GM19397 (cell line): ENCODE results near the gene TAB2.

ENCODE experiments used
- ATAC-seq: cut with Tn5 transposase; IDR thresholded peaks from one replicate; pipeline ENCODE4 v1.9.1; 2021; ENCODE audit warnings: mild to moderate bottlenecking, moderate library complexity; ENCODE audit not compliant: unreplicated experiment

Gene TAB2, protein sequence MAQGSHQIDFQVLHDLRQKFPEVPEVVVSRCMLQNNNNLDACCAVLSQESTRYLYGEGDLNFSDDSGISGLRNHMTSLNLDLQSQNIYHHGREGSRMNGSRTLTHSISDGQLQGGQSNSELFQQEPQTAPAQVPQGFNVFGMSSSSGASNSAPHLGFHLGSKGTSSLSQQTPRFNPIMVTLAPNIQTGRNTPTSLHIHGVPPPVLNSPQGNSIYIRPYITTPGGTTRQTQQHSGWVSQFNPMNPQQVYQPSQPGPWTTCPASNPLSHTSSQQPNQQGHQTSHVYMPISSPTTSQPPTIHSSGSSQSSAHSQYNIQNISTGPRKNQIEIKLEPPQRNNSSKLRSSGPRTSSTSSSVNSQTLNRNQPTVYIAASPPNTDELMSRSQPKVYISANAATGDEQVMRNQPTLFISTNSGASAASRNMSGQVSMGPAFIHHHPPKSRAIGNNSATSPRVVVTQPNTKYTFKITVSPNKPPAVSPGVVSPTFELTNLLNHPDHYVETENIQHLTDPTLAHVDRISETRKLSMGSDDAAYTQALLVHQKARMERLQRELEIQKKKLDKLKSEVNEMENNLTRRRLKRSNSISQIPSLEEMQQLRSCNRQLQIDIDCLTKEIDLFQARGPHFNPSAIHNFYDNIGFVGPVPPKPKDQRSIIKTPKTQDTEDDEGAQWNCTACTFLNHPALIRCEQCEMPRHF

DNA sequence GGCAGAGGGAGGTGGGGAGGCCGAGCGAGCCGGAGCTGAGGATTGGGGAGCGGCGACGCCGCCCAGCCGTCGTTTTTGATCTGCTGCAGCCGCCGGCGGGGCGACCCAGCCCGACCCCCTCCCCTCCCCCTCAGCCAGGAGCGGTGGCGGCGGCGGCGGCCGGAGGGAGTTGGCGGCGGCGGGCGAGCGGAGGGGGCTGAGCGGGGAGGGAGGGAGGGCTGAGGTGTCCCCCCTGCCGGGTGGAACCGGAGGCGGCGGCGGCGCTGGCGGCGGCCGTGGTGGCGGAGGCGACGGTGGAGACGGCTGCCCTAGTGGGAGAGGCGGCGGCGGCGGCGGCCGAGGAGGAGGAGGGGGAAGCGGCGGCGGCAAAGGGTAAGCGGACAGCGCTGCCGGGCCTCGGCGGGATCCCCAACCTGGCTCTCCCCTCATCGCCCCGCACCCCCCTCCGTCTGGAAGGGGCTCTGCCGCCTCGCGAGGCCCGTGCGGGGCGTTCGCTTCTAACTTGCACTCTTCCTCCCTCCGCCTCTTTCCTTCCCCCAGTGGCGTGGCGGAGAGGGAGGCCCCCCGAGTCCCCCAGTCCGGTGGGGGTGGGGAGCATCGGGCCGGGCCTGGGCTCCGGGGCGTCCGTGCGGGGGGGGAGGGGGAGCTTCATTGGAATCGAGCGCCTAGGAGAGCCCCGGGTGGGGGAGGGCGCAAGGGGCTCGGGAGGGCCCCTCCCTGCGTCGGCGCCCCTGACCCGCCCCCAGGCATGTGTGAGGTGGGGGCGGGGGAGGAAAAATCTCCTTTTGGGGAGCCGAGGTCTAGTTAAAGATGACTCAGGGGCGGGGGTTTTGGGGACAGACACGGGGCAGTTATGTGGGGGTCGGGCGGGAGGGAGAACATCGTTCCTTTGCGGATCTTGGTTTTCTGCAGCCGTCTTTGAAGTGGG is at the start of gene TAB2:
Gene TAB2 (plus strand): TSS at position 69 of the 928 bp plus-strand sequence. CDS start 52,286 bp downstream, outside the sequence.
- peak; percentile 40 for ATAC-seq

DNA sequence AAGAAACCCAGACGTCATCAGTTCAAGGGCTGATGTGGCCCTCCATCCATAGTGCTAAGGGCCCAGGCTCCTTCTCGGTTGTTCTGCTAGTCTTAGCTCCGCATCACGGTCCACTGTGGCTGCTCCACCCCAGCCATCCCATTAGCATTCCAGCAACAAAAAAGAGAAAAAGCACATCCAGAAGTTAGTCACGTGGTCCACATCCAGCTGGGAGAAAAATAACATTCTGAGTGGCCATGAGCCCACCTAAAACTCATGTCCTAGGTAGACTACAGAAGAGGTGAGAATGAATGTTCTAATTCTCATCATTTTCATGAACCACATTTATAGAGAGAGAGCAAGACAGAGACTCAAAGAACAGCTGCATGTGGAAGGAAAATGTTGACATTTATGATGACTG is 49.4 kb upstream of the TAB2 start:
- no peak for ATAC-seq

DNA sequence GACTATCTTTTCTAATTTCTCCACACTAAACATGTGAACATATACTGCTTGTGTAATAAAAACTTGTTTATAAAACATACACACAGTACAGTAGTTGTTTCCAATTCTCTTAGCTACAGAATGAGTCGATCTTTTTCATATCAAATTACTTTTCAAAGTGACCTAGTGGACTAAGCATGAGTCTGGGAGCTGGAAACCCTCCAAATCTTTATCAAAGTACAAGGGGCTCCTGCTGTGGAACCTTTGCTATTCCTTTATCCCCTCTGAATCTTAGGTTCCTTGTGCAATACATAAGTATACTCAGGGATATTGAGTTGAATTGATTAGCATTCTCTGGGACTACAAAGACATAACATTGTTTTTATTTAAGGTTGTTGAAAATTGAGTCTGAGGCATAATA is 48.7 kb upstream of the TAB2 start:
- no peak for ATAC-seq

DNA sequence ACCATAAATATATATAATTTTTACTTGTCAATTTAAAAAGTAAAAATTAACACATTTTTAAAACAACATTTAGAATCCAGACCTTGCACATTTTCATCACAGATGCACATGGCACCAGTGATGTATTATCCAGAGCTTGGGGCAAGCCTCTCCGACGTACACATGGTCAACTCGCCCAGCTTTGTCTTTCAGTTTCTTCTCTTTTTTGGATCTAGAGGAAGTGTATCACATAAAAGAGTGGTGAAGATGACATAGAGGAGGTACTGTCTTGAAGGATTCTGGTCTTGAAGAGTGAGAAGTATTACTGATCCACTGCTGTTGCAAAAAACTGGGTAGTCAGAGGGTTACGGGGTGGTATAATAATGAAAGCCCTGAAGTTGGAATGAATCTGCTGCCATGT is 46.9 kb upstream of the TAB2 start:
- ATAC-seq: no peak

DNA sequence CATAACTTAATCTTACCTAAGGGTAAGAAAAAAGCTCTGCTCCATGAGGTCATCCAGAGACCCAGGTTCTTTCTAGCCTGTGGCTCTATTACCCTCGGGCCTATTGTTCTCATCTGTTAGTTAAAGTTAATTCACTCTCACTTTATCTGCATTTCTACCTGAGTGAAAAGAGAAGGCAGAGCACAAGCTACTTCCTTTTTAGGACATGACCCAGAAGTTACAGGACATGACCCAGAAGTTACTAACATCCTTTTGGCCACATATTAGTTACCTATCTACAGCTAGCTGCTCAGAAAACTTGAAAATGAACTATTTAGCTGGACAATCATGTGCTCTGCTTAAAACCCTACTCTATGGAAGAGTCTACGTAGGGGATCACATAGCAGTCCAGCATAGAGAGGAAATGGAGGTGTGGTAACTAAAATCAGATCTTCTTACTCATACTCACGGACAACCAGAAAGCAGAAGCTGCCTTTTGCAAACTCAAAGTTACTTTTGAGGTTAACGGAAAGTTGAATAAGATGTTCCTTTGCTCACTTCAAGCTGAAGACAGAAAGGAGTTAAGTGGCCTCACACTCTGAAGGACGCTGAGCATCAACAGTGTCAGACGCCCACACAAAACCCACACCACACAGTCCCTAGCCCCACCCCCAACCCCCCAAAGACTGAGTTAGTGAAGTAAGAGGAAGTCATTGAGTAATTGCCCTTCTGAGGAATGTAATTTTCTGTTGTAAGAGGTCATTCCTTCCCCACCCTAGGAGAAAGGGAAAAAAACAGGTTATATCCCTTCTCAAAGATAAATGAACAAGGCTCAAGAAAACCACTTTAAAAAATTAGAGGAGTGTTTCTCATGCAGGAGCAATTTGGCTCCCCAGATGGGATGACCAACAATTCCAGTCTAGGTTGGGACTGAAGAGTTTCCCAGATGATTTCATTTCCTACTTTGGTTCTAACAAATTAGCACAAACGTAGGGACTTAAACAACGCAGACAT is 45.9 kb upstream of the TAB2 start:
- ATAC-seq: peak; percentile 51

DNA sequence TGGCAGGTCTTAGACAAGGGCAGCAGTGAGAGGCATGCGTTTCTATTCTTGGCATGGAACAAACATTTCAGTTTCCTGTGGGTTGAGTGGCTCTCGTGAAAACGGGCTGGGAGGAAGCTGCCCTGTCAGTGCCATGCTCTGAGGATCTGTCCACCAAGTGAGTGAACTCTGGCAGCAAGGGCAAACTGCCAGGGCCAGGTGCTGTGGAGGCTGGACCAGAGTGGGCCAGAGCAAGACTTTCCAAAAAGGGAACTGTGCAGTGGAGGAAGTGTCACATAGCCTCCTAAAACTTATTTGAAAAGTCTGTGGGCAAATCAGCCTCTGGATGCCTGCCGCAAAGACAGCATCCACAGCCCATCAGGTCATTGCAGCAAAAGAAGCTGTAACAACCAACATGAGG is 44.2 kb upstream of the TAB2 start:
- no peak for ATAC-seq

DNA sequence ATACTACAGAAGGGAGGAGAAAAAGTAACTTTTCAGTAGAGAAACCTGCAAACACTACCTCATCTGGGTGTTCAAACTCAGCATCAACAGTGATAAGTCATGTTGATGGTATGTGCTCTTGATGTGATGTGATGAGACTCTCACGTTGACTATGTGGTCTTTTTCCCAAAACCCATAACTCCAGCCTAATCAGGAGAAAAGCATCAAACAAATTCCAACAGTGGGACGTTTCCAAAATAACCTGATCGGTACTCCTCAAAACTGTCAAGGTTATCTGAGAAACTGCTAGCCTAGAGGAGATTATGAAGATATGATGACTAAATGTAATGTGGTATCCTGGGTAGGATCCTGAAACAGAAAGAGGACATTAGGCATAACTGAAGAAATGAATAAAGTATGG is 41.9 kb upstream of the TAB2 start:
- no peak for ATAC-seq

DNA sequence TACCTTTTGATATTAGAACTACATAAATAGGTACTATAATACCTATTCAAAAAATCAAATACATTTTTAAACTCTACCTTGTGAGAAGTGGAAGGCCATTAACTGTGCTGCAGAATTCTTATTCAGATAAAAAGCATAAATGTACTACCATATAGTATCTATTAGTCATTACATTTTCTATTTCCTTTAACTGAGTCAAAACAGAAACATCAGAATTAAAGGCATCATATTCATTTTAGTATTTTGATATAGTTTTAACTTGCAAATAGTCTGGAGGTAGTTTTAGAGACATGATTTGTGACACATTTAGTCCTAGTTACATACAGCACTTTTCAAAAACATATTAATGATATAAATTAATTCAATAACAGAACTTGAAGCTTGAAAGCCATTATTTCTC is 39.9 kb upstream of the TAB2 start:
- no peak for ATAC-seq

DNA sequence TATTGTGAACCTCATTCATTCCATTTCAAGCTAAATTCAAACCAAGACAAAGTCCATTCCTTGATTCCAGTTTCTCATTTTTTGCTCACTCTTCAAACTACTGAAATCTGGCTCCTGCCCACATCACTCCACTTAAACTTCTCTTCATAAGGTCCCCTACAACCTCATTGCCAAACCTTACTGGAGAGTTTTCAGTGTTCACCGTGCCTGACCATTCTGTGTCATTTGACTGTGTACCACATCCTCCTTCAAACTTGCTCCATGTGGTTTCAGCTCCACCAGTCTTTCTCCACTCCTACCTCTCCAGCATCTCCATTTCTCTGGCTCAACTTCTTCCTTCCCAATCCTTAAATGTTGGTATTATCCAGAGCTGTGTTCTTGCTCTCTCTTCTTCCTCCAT is 38.5 kb upstream of the TAB2 start:
- ATAC-seq: no peak

DNA sequence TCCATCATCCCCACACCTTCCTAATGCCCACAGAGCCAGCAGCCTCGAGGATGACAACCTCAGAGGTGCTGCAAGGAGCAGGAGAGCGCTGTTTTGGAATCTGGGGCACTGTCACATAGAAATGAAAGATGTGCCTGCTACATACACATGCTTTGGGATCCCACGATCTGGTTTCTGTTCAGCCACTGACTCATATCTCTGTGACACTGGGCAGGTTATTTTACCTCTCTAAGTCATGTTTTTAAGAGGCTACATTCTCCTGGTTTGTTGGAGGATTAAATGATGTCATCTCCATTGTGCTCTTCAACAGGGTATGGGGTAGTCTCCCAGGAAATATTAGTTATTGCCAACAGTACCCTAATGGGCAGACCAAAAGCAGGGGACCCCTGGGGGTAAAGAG is 32.6 kb upstream of the TAB2 start:
- no peak for ATAC-seq

DNA sequence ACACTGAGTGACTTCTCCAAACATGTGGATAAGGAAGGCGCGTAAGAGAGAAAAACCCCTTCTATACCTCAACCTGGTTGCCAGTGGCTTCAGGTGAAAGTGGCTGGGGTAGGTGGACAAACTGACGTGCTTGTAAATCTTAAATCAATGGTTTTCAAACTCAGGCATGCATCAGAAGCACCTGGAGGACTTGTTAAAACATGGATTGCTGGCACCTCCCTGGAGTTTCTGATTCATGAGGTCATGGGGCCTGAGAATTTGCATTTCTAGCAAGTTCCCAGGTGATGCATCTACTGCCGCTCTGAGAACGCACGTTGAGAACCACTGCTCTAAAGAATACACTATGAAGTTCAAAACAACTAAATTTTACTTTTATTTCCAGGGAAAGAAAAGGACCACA is 31.9 kb upstream of the TAB2 start:
- no peak for ATAC-seq

DNA sequence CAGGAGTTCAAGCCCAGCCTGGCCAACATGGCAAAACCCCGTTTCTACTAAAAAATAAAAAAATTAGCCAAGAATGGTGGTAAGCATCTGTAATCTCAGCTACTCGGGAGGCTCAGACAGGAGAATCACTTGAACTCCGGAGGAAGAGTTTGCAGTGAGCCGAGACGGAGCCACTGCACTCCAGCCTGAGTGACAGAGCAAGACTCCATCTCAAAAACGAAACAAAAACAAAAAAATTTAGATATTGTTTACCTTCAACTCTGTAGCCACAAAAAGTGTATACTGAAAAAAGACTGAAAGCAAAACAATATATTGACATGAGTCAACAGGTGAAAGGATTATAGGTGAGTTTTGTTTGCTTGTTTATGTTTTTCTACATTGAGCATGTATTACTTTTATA is 30.6 kb upstream of the TAB2 start:
- no peak for ATAC-seq

DNA sequence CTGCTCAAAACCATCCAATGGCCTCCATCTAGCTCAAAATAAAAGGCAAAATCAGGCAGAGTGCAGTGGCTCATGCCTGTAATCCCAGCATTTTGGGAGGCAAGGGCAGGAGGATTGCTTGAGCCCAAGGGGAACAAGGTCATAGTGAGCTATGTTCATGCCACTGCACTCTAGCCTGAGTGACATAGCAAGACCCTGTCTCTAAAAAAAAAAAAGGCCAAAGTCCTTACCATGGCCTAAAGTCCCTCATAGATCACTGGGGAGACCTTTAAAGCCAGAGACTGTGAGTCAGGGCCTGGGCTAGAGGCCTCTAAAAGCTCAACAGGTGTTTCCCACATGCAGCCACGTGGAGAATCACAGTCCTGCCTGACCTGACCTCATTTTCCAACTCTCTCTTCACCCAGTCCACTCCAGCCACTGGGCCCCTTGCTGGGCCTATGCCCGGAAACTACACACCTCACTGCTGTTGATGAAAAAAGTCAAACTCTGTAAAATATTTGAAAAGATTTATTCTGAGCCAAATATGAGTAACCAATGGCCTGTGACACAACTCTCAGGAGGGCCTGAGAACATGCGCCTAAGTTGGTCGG is 28.2 kb upstream of the TAB2 start:
- ATAC-seq: no peak

DNA sequence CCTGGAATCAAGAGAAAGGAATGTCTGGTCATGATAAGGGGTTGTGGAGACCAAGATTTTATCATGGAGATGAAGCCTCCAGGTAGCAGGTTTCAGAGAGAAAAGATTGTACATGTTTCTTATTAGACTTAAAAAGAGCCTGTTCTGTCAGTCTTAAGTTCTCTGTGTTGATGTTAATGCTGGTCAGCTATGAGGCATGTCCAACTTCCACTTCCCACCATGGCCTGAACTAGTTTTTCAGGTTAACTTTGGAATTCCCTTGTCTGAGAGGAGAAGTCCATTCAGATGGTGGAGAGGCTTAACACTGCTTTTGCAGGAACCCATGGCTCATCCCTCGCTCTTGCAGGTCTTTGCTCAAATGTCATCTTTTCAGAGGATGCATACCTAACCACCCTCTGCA is 27.5 kb upstream of the TAB2 start:
- ATAC-seq: no peak

DNA sequence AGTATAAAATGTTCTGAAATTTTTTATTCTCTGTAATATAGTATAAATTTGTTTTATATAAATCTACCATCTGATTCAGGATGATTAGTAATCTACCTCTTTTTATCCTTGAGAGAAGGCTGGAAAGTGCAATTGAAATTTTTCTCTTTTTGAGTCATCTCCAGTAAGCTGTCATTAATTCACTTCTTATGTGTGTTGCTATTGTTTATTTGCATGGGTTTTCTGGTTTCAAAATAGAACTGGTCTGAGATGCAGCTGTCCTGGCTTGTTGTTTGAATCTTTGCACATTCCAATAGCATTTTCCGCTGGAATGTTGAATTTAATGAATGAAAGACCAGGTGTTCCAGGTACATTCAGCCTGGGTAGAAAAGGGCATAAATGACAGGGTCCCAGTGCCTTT is 24.3 kb upstream of the TAB2 start:
- ATAC-seq: no peak

DNA sequence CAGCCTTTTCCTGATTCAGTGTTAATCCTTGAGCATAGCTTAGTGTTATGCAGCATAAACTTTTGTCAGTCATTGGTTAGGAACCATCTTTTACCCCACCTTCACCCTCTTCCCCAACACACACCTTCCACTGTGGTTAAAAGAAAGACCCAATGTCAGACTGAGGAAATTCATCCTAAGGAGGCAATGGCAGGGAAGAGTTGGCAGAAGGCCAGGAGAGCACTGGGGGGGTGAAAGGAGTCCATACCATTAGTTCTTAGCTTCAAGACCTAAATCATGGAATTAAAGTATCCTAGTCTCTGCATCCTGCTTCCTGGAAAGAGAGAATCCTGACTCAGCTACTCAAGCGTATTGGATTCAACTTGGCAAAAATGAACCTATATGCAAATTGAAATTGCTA is 16.9 kb upstream of the TAB2 start:
- no peak for ATAC-seq

DNA sequence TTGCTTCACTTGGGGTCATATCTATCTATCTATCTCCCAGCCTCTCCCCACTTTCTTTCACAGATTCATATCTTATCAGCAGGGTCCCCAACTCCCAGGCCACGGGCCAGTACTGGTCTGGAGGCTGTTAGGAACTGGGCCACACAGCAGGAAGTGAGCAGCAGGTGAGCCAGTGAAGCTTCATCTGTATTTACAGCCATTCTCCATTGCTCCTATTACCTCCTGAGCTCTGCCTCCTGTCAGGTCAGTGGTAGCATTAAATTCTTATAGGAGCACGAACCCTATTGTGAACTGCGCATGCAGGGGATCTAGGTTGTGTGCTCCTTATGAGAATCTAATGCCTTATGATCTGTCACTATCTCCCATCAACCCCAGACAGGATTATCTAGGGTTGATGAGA is 14.8 kb upstream of the TAB2 start:
- no peak for ATAC-seq

DNA sequence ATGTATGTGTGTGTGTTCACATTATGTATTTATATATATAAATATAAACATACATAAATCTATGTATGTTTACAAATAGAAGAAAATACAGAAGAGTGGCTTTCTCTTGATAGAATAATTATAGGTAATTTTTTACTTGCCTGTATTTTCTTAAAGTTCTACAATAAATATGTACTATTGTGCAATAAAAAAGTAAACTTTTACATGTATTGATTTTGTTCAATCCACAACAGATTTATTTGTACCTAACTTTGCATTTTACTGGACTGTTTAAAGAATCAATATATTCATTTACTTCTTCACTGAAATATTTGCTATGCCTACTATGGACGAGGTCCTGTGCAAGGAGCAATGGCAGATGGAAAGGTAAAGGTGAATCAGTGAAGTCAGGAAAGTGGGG is 14.0 kb upstream of the TAB2 start:
- no peak for ATAC-seq

DNA sequence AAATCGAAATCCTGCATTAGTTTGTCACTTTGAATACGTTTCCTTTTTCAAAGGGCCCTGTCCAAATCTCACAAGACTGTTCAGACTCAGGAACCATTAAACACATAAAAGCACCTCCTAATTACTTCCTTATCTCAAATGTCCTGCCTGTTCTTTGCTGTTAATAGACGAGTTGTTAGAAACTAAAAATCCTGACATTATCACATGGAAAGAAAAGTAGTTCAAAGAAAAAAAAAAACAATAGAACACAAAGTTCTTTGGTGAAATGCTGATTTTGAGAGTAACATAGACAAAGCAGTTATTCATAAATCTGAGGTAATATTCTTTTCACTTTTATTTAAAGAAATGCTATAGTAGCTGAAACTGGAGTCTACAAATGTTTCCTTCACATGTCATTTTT is 12.1 kb upstream of the TAB2 start:
- no peak for ATAC-seq

DNA sequence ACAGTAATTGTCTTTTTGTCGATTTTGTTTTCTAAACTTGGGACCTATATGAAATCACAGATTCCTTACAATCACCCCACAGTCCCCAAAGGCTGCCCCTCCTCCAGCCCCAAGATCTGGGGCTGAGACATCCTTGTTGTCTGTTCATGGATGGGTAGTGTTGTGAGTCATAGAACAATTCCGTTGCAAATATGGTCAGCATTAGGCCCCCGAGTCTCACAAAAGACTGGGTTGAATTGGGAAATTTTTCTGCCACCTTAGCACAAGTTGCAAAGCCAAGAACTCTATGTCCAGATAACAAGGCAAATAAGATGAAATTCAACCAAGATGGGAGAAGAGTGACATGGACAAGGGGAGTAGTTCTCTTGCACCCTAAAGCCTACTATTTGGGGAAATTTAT is 10.5 kb upstream of the TAB2 start:
- ATAC-seq: no peak
